ENCODE measurements around the gene KIAA2012. TPM values are rescaled to one million over a fixed set of nuclear protein-coding genes. Genes with fewer than 3 reads are reported as not detected.

Gene KIAA2012
- total RNA-seq, 1 donor from 2014 or later: not detected

GRCh38 chr2:202194418-202194817, 121.4 kb downstream of the KIAA2012 start:
- Mint-ChIP-seq H3K4me1 (ENCODE audit: low read depth) (no peaks in the 10 kb centered on the region), H3K27me3 (no peaks in the 10 kb centered on the region), H3K36me3 (ENCODE audit: insufficient read depth) (no peaks in the 10 kb centered on the region), H3K9me3 (ENCODE audit: low read depth) (no peaks in the 10 kb centered on the region), H3K4me3 (ENCODE audit: low read depth) (no peak overlapping the region), H3K27ac (no peak overlapping the region)
- no peak for DNase-seq (ENCODE audit: low spot score, unreplicated experiment)
- TF ChIP-seq, protein P1, sequence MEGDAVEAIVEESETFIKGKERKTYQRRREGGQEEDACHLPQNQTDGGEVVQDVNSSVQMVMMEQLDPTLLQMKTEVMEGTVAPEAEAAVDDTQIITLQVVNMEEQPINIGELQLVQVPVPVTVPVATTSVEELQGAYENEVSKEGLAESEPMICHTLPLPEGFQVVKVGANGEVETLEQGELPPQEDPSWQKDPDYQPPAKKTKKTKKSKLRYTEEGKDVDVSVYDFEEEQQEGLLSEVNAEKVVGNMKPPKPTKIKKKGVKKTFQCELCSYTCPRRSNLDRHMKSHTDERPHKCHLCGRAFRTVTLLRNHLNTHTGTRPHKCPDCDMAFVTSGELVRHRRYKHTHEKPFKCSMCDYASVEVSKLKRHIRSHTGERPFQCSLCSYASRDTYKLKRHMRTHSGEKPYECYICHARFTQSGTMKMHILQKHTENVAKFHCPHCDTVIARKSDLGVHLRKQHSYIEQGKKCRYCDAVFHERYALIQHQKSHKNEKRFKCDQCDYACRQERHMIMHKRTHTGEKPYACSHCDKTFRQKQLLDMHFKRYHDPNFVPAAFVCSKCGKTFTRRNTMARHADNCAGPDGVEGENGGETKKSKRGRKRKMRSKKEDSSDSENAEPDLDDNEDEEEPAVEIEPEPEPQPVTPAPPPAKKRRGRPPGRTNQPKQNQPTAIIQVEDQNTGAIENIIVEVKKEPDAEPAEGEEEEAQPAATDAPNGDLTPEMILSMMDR (IDR thresholded peaks at IDR 0.05; ENCODE audit: unreplicated experiment): no peak

- Mint-ChIP-seq H3K4me3 (ENCODE audit: low read depth) (no peak overlapping the region), H3K27me3 (no peaks in the 10 kb centered on the region), H3K4me1 (ENCODE audit: low read depth) (no peaks in the 10 kb centered on the region), H3K9me3 (ENCODE audit: low read depth) (no peaks in the 10 kb centered on the region), H3K36me3 (ENCODE audit: insufficient read depth) (peaks cover 4% of the 10 kb centered on the region), H3K27ac (no peak overlapping the region)
- TF ChIP-seq, protein P1 (IDR thresholded peaks at IDR 0.05; ENCODE audit: unreplicated experiment): no peak
- no peak for DNase-seq (ENCODE audit: low spot score, unreplicated experiment)
Observed at GRCh38 chr2:202196727-202197126, 123.7 kb downstream of the KIAA2012 start.

GRCh38 chr2:202201220-202202160, 128.4 kb downstream of the KIAA2012 start:
- no peak for DNase-seq (ENCODE audit: low spot score, unreplicated experiment)
- Mint-ChIP-seq H3K4me3 (ENCODE audit: low read depth) (no peak overlapping the region), H3K27me3 (no peaks in the 10 kb centered on the region), H3K4me1 (ENCODE audit: low read depth) (no peaks in the 10 kb centered on the region), H3K27ac (no peak overlapping the region), H3K36me3 (ENCODE audit: insufficient read depth) (peaks cover 15% of the 10 kb centered on the region), H3K9me3 (ENCODE audit: low read depth) (no peaks in the 10 kb centered on the region)
- TF ChIP-seq, protein P1 (IDR thresholded peaks at IDR 0.05; ENCODE audit: unreplicated experiment): no peak

- no peaks in the 10 kb centered on the region for H3K9me3 Mint-ChIP-seq (ENCODE audit: low read depth)
- peaks cover 21% of the 10 kb centered on the region for H3K36me3 Mint-ChIP-seq (ENCODE audit: insufficient read depth)
- no peak overlapping the region for H3K27ac Mint-ChIP-seq
- no peaks in the 10 kb centered on the region for H3K27me3 Mint-ChIP-seq
- no peak overlapping the region for H3K4me3 Mint-ChIP-seq (ENCODE audit: low read depth)
- no peaks in the 10 kb centered on the region for H3K4me1 Mint-ChIP-seq (ENCODE audit: low read depth)
- TF ChIP-seq, protein P1 (IDR thresholded peaks at IDR 0.05; ENCODE audit: unreplicated experiment): no peak
- no peak for DNase-seq (ENCODE audit: low spot score, unreplicated experiment)
Observed at GRCh38 chr2:202203348-202203747, 130.3 kb downstream of the KIAA2012 start.

DNA sequence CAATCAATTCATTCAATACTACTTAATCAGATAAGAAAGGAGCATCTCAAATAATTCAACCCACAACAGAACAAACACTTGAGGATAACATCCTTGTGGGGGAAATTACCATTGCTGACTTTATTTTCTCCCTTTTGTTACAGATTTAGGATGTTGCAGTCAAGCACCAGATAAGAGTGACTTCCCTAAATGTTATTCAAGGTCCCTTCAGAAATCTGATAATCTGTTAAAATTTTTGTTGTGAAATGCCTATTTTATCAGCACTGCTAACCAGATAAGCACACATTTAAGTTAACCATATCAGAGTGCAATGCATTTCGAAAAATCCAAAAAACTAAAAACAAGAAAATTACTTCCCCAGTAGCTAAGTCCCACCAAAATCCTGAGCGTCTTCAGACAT, 131.8 kb downstream of the KIAA2012 start:
- DNase-seq (ENCODE audit: low spot score, unreplicated experiment): no peak
- TF ChIP-seq, protein P1 (IDR thresholded peaks at IDR 0.05; ENCODE audit: unreplicated experiment): no peak
- no peaks in the 10 kb centered on the region for H3K27me3 Mint-ChIP-seq
- no peak overlapping the region for H3K4me3 Mint-ChIP-seq (ENCODE audit: low read depth)
- H3K27ac Mint-ChIP-seq: no peak overlapping the region
- H3K9me3 Mint-ChIP-seq (ENCODE audit: low read depth): no peaks in the 10 kb centered on the region
- no peaks in the 10 kb centered on the region for H3K4me1 Mint-ChIP-seq (ENCODE audit: low read depth)
- peaks cover 23% of the 10 kb centered on the region for H3K36me3 Mint-ChIP-seq (ENCODE audit: insufficient read depth)
